Neural progenitor cell (in vitro differentiated cells): ENCODE measurements around the gene RBKS.

Source experiments
- CTCF ChIP-seq: fragments of 200-600 bp; sonication (generic); IDR thresholded peaks from 2 replicates; pipeline ENCODE4 v1.5.1; 2017; ENCODE audit warnings: antibody characterized with exemption, mild to moderate bottlenecking
- EZH2 ChIP-seq: fragments of 200-600 bp; sonication (generic); IDR thresholded peaks from 2 replicates; pipeline ENCODE4 v1.6.1; 2017; ENCODE audit warnings: antibody characterized with exemption, mild to moderate bottlenecking, moderate library complexity

- TF ChIP-seq EZH2: no peak
- TF ChIP-seq CTCF: no peak
Observed at GRCh38 chr2:27736031-27736889, 153.9 kb downstream of the RBKS start.
